ENCODE results near the gene SKIC8. TPM values are rescaled to one million over a fixed set of nuclear protein-coding genes. Genes with fewer than 3 reads are reported as not detected.

SKIC8 gene
- total RNA-seq, 1 donor from 2014 or later = 43.6 TPM

DNA sequence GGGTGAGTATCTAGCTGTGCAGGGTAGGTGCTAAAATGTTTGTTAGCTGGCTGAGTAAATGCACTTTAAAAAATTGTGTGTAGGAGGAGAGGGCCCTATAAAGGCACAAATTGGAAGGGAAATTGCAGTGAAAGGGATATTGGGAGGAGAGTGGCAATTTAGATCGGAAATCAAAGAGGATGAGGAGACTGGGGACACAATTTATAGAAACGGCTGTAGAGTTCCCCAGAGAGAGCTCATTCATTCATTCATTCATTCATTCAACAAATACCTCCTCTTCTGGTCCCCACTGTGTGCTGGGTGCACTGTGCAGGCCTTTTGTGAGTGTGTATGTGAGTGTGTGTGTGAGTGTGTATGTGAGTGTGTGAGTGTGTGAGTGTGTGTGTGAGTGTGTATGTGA, 32.6 kb downstream of the SKIC8 start:
- H3K9ac ChIP-seq (ENCODE audit: low read length) = no peak overlapping the region
- H3K4me2 ChIP-seq (ENCODE audit: low read length) = no peak overlapping the region
- TF ChIP-seq EZH2 (IDR thresholded peaks at IDR 0.05; ENCODE audit: insufficient read depth, low read length) (no peak), CTCF (IDR thresholded peaks at IDR 0.05; ENCODE audit: insufficient read depth, low read depth, low read length) (no peak)
- Mint-ChIP-seq H3K4me3 (ENCODE audit: unreplicated experiment) (no peak overlapping the region), H3K9me3 (ENCODE audit: unreplicated experiment) (no peaks in the 10 kb centered on the region), H3K36me3 (ENCODE audit: low read depth, unreplicated experiment) (no peaks in the 10 kb centered on the region), H3K27me3 (ENCODE audit: low read depth, unreplicated experiment) (peaks cover 35% of the 10 kb centered on the region), H3K27ac (ENCODE audit: unreplicated experiment) (no peak overlapping the region), H3K4me1 (ENCODE audit: low read depth, unreplicated experiment) (peaks cover 2% of the 10 kb centered on the region)
- DNase-seq (ENCODE audit: low read depth) = no peak
- no peaks in the 10 kb centered on the region for H3K36me3 ChIP-seq (ENCODE audit: insufficient read depth, low read length)
- no peak for FAIRE-seq
- no peaks in the 10 kb centered on the region for H4K20me1 ChIP-seq (ENCODE audit: insufficient read depth, low read length)
- H3K79me2 ChIP-seq (ENCODE audit: insufficient read depth, low read length) = no peaks in the 10 kb centered on the region
- no peaks in the 10 kb centered on the region for H3K27me3 ChIP-seq (ENCODE audit: insufficient read depth, low read length)
- no peak overlapping the region for H2AFZ ChIP-seq (ENCODE audit: low read depth, low read length)
- peaks cover 9% of the 10 kb centered on the region for H3K4me1 ChIP-seq (ENCODE audit: insufficient read depth, low read length)
- H3K4me3 ChIP-seq (ENCODE audit: insufficient read depth, low read depth, low read length) = no peak overlapping the region
- no peak overlapping the region for H3K27ac ChIP-seq (ENCODE audit: low read depth, low read length)
- H3K9me3 ChIP-seq (ENCODE audit: insufficient read depth, low read depth, low read length) = no peaks in the 10 kb centered on the region

DNA sequence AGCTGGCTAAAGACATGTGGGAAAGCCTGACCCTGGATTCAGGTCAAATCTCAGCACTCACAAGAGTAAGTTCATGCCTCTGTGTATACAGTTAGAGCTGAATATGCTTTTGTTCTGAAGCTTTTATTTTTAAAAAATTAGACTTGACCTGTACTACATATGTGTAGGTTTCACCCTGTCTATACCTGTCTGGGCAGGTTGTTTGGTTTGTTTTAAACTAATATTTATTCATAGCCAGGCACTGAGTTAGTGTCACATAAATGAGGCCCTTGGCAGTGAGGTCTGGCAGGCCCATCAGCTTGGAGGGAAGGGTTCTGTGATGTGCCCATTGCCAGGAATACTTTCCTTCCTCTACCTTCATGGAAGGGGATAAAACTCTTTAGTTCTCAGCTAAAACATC, 33.2 kb downstream of the SKIC8 start:
- no peak overlapping the region for H3K4me2 ChIP-seq (ENCODE audit: low read length)
- no peaks in the 10 kb centered on the region for H3K27me3 ChIP-seq (ENCODE audit: insufficient read depth, low read length)
- TF ChIP-seq CTCF (IDR thresholded peaks at IDR 0.05; ENCODE audit: insufficient read depth, low read depth, low read length) (no peak), EZH2 (IDR thresholded peaks at IDR 0.05; ENCODE audit: insufficient read depth, low read length) (no peak)
- H3K4me1 ChIP-seq (ENCODE audit: insufficient read depth, low read length) = peaks cover 9% of the 10 kb centered on the region
- Mint-ChIP-seq H3K4me1 (ENCODE audit: low read depth, unreplicated experiment) (peaks cover 2% of the 10 kb centered on the region), H3K9me3 (ENCODE audit: unreplicated experiment) (no peaks in the 10 kb centered on the region), H3K4me3 (ENCODE audit: unreplicated experiment) (no peak overlapping the region), H3K27ac (ENCODE audit: unreplicated experiment) (no peak overlapping the region), H3K36me3 (ENCODE audit: low read depth, unreplicated experiment) (no peaks in the 10 kb centered on the region), H3K27me3 (ENCODE audit: low read depth, unreplicated experiment) (peaks cover 38% of the 10 kb centered on the region)
- no peak overlapping the region for H2AFZ ChIP-seq (ENCODE audit: low read depth, low read length)
- H3K36me3 ChIP-seq (ENCODE audit: insufficient read depth, low read length) = no peaks in the 10 kb centered on the region
- no peak overlapping the region for H3K9ac ChIP-seq (ENCODE audit: low read length)
- DNase-seq (ENCODE audit: low read depth) (no peak), FAIRE-seq (no peak)
- H3K4me3 ChIP-seq (ENCODE audit: insufficient read depth, low read depth, low read length) = no peak overlapping the region
- H4K20me1 ChIP-seq (ENCODE audit: insufficient read depth, low read length) = no peaks in the 10 kb centered on the region
- H3K79me2 ChIP-seq (ENCODE audit: insufficient read depth, low read length) = no peaks in the 10 kb centered on the region
- no peaks in the 10 kb centered on the region for H3K9me3 ChIP-seq (ENCODE audit: insufficient read depth, low read depth, low read length)
- H3K27ac ChIP-seq (ENCODE audit: low read depth, low read length) = no peak overlapping the region

- H3K27me3 ChIP-seq (ENCODE audit: insufficient read depth, low read length) = no peaks in the 10 kb centered on the region
- H3K4me1 Mint-ChIP-seq (ENCODE audit: low read depth, unreplicated experiment) = peaks cover 2% of the 10 kb centered on the region
- no peak for TF ChIP-seq CTCF (IDR thresholded peaks at IDR 0.05; ENCODE audit: insufficient read depth, low read depth, low read length)
- TF ChIP-seq EZH2 (IDR thresholded peaks at IDR 0.05; ENCODE audit: insufficient read depth, low read length) = no peak
- H3K27ac Mint-ChIP-seq (ENCODE audit: unreplicated experiment) = no peak overlapping the region
- peaks cover 9% of the 10 kb centered on the region for H3K4me1 ChIP-seq (ENCODE audit: insufficient read depth, low read length)
- H3K4me2 ChIP-seq (ENCODE audit: low read length) = peak overlapping the region; percentile 85
- DNase-seq (ENCODE audit: low read depth) (peak; percentile 85), FAIRE-seq (no peak)
- no peaks in the 10 kb centered on the region for H3K36me3 ChIP-seq (ENCODE audit: insufficient read depth, low read length)
- no peaks in the 10 kb centered on the region for H4K20me1 ChIP-seq (ENCODE audit: insufficient read depth, low read length)
- H3K4me3 ChIP-seq (ENCODE audit: insufficient read depth, low read depth, low read length) = no peak overlapping the region
- H3K79me2 ChIP-seq (ENCODE audit: insufficient read depth, low read length) = no peaks in the 10 kb centered on the region
- H3K27me3 Mint-ChIP-seq (ENCODE audit: low read depth, unreplicated experiment) = peaks cover 38% of the 10 kb centered on the region
- H3K36me3 Mint-ChIP-seq (ENCODE audit: low read depth, unreplicated experiment) = no peaks in the 10 kb centered on the region
- no peak overlapping the region for H2AFZ ChIP-seq (ENCODE audit: low read depth, low read length)
- H3K9ac ChIP-seq (ENCODE audit: low read length) = no peak overlapping the region
- H3K9me3 Mint-ChIP-seq (ENCODE audit: unreplicated experiment) = no peaks in the 10 kb centered on the region
- no peak overlapping the region for H3K27ac ChIP-seq (ENCODE audit: low read depth, low read length)
- no peaks in the 10 kb centered on the region for H3K9me3 ChIP-seq (ENCODE audit: insufficient read depth, low read depth, low read length)
- no peak overlapping the region for H3K4me3 Mint-ChIP-seq (ENCODE audit: unreplicated experiment)
These were observed 33.6 kb downstream of the SKIC8 start for GRCh38 chr15:78265752-78266224.

Data from astrocyte (in vitro differentiated cells and primary cell).